Muscle layer of colon (tissue), 2 donors: ENCODE measurements around the gene CPB2.

ENCODE experiments used
- H3K27ac ChIP-seq: one replicate; pipeline ENCODE4 v1.7.0; 2013; ENCODE audit warnings: low read depth, mild to moderate bottlenecking, low read length, moderate library complexity
- H3K27me3 ChIP-seq, 2 donors: one replicate each; pipeline ENCODE4 v1.7.0; 2013; ENCODE audit warnings: low read length in 2 of 2, mild to moderate bottlenecking in 2 of 2; ENCODE audit not compliant: insufficient read depth in 2 of 2, control insufficient read depth in 1 of 2
- H3K36me3 ChIP-seq: one replicate; pipeline ENCODE4 v1.7.0; 2013; ENCODE audit warnings: mild to moderate bottlenecking, low read length; ENCODE audit not compliant: insufficient read depth
- H3K4me1 ChIP-seq: one replicate; pipeline ENCODE4 v1.7.0; 2013; ENCODE audit warnings: mild to moderate bottlenecking, low read length; ENCODE audit not compliant: insufficient read depth
- H3K4me3 ChIP-seq, 2 donors: one replicate each; pipeline ENCODE4 v1.7.0; 2013; ENCODE audit warnings: low read length in 2 of 2, low read depth in 1 of 2, mild to moderate bottlenecking in 1 of 2, moderate library complexity in 1 of 2
- H3K9ac ChIP-seq: one replicate; pipeline ENCODE4 v1.7.0; 2013; ENCODE audit warnings: low read length
- H3K9me3 ChIP-seq: one replicate; pipeline ENCODE4 v1.7.0; 2013; ENCODE audit warnings: mild to moderate bottlenecking, low read length
- donor health status: abdominal sarcoma.
- donor health status: Adenocarcinoma of cecum.

Gene CPB2

GRCh38 chr13:46087481-46087880 is 17.4 kb downstream of the CPB2 start:
- Histone ChIP-seq H3K27me3 (no peaks in the 10 kb centered on the region), H3K9me3 (no peaks in the 10 kb centered on the region), H3K4me3 (no peak overlapping the region), H3K36me3 (no peaks in the 10 kb centered on the region), H3K27ac (no peak overlapping the region), H3K9ac (no peak overlapping the region), H3K4me1 (no peaks in the 10 kb centered on the region)

- Histone ChIP-seq H3K9me3 (no peaks in the 10 kb centered on the region), H3K4me3 (no peak overlapping the region), H3K27ac (no peak overlapping the region), H3K4me1 (no peaks in the 10 kb centered on the region), H3K36me3 (no peaks in the 10 kb centered on the region), H3K9ac (no peak overlapping the region), H3K27me3 (no peaks in the 10 kb centered on the region)
Measured at GRCh38 chr13:46086985-46087384, 17.8 kb downstream of the CPB2 start.

- Histone ChIP-seq H3K9ac (no peak overlapping the region), H3K4me3 (no peak overlapping the region), H3K27me3 (no peaks in the 10 kb centered on the region), H3K9me3 (no peaks in the 10 kb centered on the region), H3K27ac (no peak overlapping the region), H3K36me3 (no peaks in the 10 kb centered on the region), H3K4me1 (no peaks in the 10 kb centered on the region)
Measured at GRCh38 chr13:46086421-46086922, 18.4 kb downstream of the CPB2 start.

- H3K4me1 ChIP-seq: no peaks in the 10 kb centered on the region
- no peak overlapping the region for H3K27ac ChIP-seq
- H3K9ac ChIP-seq: no peak overlapping the region
- no peaks in the 10 kb centered on the region for H3K36me3 ChIP-seq
- H3K4me3 ChIP-seq: no peak overlapping the region
- H3K9me3 ChIP-seq: no peaks in the 10 kb centered on the region
- H3K27me3 ChIP-seq: no peaks in the 10 kb centered on the region
Measured at GRCh38 chr13:46085737-46086136, 19.1 kb downstream of the CPB2 start.

GRCh38 chr13:46082324-46082723 is 22.5 kb downstream of the CPB2 start:
- Histone ChIP-seq H3K36me3 (no peaks in the 10 kb centered on the region), H3K4me3 (no peak overlapping the region), H3K9ac (no peak overlapping the region), H3K9me3 (no peaks in the 10 kb centered on the region), H3K27me3 (no peaks in the 10 kb centered on the region), H3K27ac (no peak overlapping the region), H3K4me1 (no peaks in the 10 kb centered on the region)

GRCh38 chr13:46079770-46080169 is 25.1 kb downstream of the CPB2 start:
- Histone ChIP-seq H3K27me3 (no peaks in the 10 kb centered on the region), H3K36me3 (no peaks in the 10 kb centered on the region), H3K9me3 (no peaks in the 10 kb centered on the region), H3K9ac (no peak overlapping the region), H3K4me3 (no peak overlapping the region), H3K27ac (no peak overlapping the region), H3K4me1 (no peaks in the 10 kb centered on the region)

GRCh38 chr13:46077265-46077664 is 27.6 kb downstream of the CPB2 start:
- H3K27ac ChIP-seq: no peak overlapping the region
- no peak overlapping the region for H3K4me3 ChIP-seq
- H3K9ac ChIP-seq: no peak overlapping the region
- no peaks in the 10 kb centered on the region for H3K4me1 ChIP-seq
- H3K27me3 ChIP-seq: no peaks in the 10 kb centered on the region
- H3K36me3 ChIP-seq: no peaks in the 10 kb centered on the region
- no peaks in the 10 kb centered on the region for H3K9me3 ChIP-seq

- H3K4me1 ChIP-seq: no peaks in the 10 kb centered on the region
- H3K9me3 ChIP-seq: no peaks in the 10 kb centered on the region
- H3K27ac ChIP-seq: no peak overlapping the region
- no peak overlapping the region for H3K9ac ChIP-seq
- no peaks in the 10 kb centered on the region for H3K27me3 ChIP-seq
- H3K4me3 ChIP-seq: no peak overlapping the region
- H3K36me3 ChIP-seq: no peaks in the 10 kb centered on the region
Measured at GRCh38 chr13:46076827-46077226, 28.0 kb downstream of the CPB2 start.

GRCh38 chr13:46075811-46076210 is 29.0 kb downstream of the CPB2 start:
- Histone ChIP-seq H3K27me3 (no peaks in the 10 kb centered on the region), H3K9me3 (no peaks in the 10 kb centered on the region), H3K9ac (no peak overlapping the region), H3K27ac (no peak overlapping the region), H3K36me3 (no peaks in the 10 kb centered on the region), H3K4me1 (no peaks in the 10 kb centered on the region), H3K4me3 (no peak overlapping the region)

GRCh38 chr13:46071590-46072249 is 33.1 kb downstream of the CPB2 start:
- no peaks in the 10 kb centered on the region for H3K27me3 ChIP-seq
- no peaks in the 10 kb centered on the region for H3K9me3 ChIP-seq
- H3K36me3 ChIP-seq: no peaks in the 10 kb centered on the region
- no peak overlapping the region for H3K4me3 ChIP-seq
- H3K9ac ChIP-seq: no peak overlapping the region
- no peak overlapping the region for H3K27ac ChIP-seq
- H3K4me1 ChIP-seq: no peaks in the 10 kb centered on the region

- H3K9ac ChIP-seq: no peak overlapping the region
- H3K4me1 ChIP-seq: no peaks in the 10 kb centered on the region
- no peak overlapping the region for H3K27ac ChIP-seq
- no peak overlapping the region for H3K4me3 ChIP-seq
- H3K9me3 ChIP-seq: no peaks in the 10 kb centered on the region
- H3K36me3 ChIP-seq: no peaks in the 10 kb centered on the region
- no peaks in the 10 kb centered on the region for H3K27me3 ChIP-seq
Measured at GRCh38 chr13:46063292-46063691, 41.5 kb downstream of the CPB2 start.

- H3K27ac ChIP-seq: no peak overlapping the region
- H3K4me1 ChIP-seq: no peaks in the 10 kb centered on the region
- H3K27me3 ChIP-seq: no peaks in the 10 kb centered on the region
- H3K36me3 ChIP-seq: no peaks in the 10 kb centered on the region
- H3K9me3 ChIP-seq: no peaks in the 10 kb centered on the region
- H3K4me3 ChIP-seq: no peak overlapping the region
- no peak overlapping the region for H3K9ac ChIP-seq
Measured at GRCh38 chr13:46062185-46062584, 42.6 kb downstream of the CPB2 start.
